ENCODE results near the gene IL4R.
A peak's percentile ranks its signal among the peaks of the same experiment; 100 is the strongest.

Gene IL4R

DNA sequence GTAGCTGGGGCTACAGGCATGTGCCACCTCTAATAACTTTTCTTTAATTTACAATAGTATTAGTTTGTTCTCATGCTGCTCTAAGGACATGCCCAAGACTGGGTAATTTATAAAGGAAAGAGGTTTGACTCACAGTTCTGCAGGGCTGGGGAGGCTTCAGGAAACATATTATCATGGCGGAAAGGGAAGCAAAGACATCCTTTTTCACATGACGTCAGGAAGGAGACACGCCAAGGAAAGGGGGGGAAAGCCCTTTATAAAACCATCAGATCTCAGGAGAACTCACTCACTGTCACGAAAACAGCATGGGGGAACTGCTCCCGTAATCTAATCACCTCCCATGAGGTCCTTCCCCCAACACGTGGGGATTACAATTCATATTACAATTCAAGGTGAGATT is 18.3 kb downstream of the IL4R start:
- Histone ChIP-seq H3K79me1 (replicated peaks; ENCODE audit: low read length, poor library complexity, severe bottlenecking) (peaks cover 5% of the 10 kb centered on the region), H2AFZ (ENCODE audit: low read depth, low read length) (no peak overlapping the region), H3K4me1 (ENCODE audit: control insufficient read depth, insufficient read depth, low read depth, low read length) (peaks cover 19% of the 10 kb centered on the region), H3K4me3 (ENCODE audit: insufficient read depth in 1 of 2, low read depth in 1 of 2, low read length in 2 of 2) (no peak overlapping the region), H3K23ac (ENCODE audit: low read length in 2 of 2) (no peak overlapping the region), H3K9me3 (ENCODE audit: control insufficient read depth, low read length) (no peaks in the 10 kb centered on the region), H3K14ac (ENCODE audit: low read length in 2 of 2) (no peak overlapping the region), H4K8ac (ENCODE audit: low read length) (no peak overlapping the region), H3K9ac (ENCODE audit: low read length) (no peak overlapping the region), H2AK5ac (ENCODE audit: low read length, severe bottlenecking) (peak overlapping the region; percentile 39), H3K27ac (ENCODE audit: low read length, poor library complexity, severe bottlenecking) (no peak overlapping the region), H2BK12ac (ENCODE audit: low read length in 2 of 2) (no peak overlapping the region), H2BK120ac (ENCODE audit: low read depth, low read length) (no peak overlapping the region), H3K36me3 (ENCODE audit: control insufficient read depth in 1 of 2, insufficient read depth in 2 of 2, low read depth in 1 of 2, low read length in 2 of 2) (peaks cover 6 to 41% of the 10 kb centered on the region in 2 experiments), H3K18ac (ENCODE audit: low read depth in 1 of 2, low read length in 2 of 2) (no peak overlapping the region), H2BK5ac (ENCODE audit: low read depth, low read length, poor library complexity, severe bottlenecking) (no peak overlapping the region), H3K4ac (ENCODE audit: low read depth in 1 of 2, low read length in 2 of 2) (no peak overlapping the region), H4K91ac (ENCODE audit: low read length) (no peak overlapping the region), H3K27me3 (ENCODE audit: control insufficient read depth in 1 of 2, insufficient read depth in 1 of 2, low read length in 2 of 2) (no peaks in the 10 kb centered on the region), H2BK15ac (ENCODE audit: low read depth, poor library complexity, severe bottlenecking) (no peak overlapping the region), H3K4me2 (ENCODE audit: low read length, poor library complexity, severe bottlenecking) (no peak overlapping the region)
- DNase-seq = no peak
- 97% methylated on average over 3 of the region's 6 CpGs for WGBS

DNA sequence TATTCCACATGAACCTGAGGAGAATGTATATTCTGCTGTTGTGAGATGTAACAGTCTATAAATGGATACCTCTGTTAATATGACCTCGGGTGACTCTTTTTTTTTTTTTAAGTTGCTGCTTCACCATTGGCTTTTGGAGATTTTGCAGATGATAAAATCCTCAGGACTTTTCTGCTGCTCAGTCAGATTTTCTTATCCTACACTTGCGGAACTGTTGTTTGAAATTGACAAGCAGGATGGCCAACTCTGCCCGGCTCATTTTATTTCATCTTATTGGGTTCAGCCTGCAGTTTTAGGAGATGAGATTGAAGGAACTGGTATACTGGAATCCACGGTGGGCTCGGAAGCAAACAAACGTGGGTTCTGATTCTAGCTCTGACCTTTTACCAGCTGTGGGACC is 19.3 kb downstream of the IL4R start:
- 88% methylated on average over 6 of the region's 6 CpGs for WGBS
- Histone ChIP-seq H3K18ac (ENCODE audit: low read depth in 1 of 2, low read length in 2 of 2) (no peak overlapping the region), H2BK120ac (ENCODE audit: low read depth, low read length) (no peak overlapping the region)

DNA sequence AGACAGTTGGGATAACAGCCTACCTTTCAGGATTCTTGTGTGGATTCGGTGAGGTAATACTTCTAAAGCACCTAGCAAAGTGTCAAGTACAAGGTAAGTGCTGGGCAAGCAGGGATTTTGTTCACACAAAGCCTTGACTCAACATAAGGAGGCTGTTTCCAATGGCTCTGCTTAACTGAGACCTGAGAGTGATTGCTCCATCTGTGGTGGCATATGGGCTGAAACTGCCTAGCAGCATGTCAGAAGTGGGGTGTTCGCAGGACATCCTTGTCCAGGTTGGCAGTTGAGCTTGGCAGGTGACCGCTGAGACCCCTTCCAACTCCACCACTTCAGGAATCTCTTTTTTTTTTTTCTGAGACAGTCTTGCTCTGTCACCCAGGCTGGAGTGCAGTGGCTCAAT is 19.8 kb downstream of the IL4R start:
- no peak overlapping the region for H2AFZ ChIP-seq (ENCODE audit: low read depth, low read length)
- H3K79me1 ChIP-seq (replicated peaks; ENCODE audit: low read length, poor library complexity, severe bottlenecking) = peaks cover 9% of the 10 kb centered on the region
- no peak overlapping the region for H3K4me3 ChIP-seq (ENCODE audit: insufficient read depth in 1 of 2, low read depth in 1 of 2, low read length in 2 of 2)
- WGBS = 100% methylated on average over 2 of the region's 3 CpGs
- no peak overlapping the region for H4K91ac ChIP-seq (ENCODE audit: low read length)
- H4K8ac ChIP-seq (ENCODE audit: low read length) = no peak overlapping the region
- no peaks in the 10 kb centered on the region for H3K9me3 ChIP-seq (ENCODE audit: control insufficient read depth, low read length)
- H3K14ac ChIP-seq (ENCODE audit: low read length in 2 of 2) = no peak overlapping the region
- no peak overlapping the region for H3K9ac ChIP-seq (ENCODE audit: low read length)
- H3K4ac ChIP-seq (ENCODE audit: low read depth in 1 of 2, low read length in 2 of 2) = no peak overlapping the region
- H3K18ac ChIP-seq (ENCODE audit: low read depth in 1 of 2, low read length in 2 of 2) = peak overlapping the region in 1 of 2 experiments; percentile 74
- no peak overlapping the region for H3K27ac ChIP-seq (ENCODE audit: low read length, poor library complexity, severe bottlenecking)
- no peaks in the 10 kb centered on the region for H3K27me3 ChIP-seq (ENCODE audit: control insufficient read depth in 1 of 2, insufficient read depth in 1 of 2, low read length in 2 of 2)
- H2BK15ac ChIP-seq (ENCODE audit: low read depth, poor library complexity, severe bottlenecking) = no peak overlapping the region
- no peak overlapping the region for H2BK120ac ChIP-seq (ENCODE audit: low read depth, low read length)
- H2AK5ac ChIP-seq (ENCODE audit: low read length, severe bottlenecking) = peak overlapping the region; percentile 56
- no peak overlapping the region for H3K23ac ChIP-seq (ENCODE audit: low read length in 2 of 2)
- peaks cover 10 to 49% of the 10 kb centered on the region in 2 experiments for H3K36me3 ChIP-seq (ENCODE audit: control insufficient read depth in 1 of 2, insufficient read depth in 2 of 2, low read depth in 1 of 2, low read length in 2 of 2)
- peaks cover 13% of the 10 kb centered on the region for H3K4me1 ChIP-seq (ENCODE audit: control insufficient read depth, insufficient read depth, low read depth, low read length)
- H2BK12ac ChIP-seq (ENCODE audit: low read length in 2 of 2) = no peak overlapping the region
- no peak for DNase-seq
- no peak overlapping the region for H3K4me2 ChIP-seq (ENCODE audit: low read length, poor library complexity, severe bottlenecking)
- H2BK5ac ChIP-seq (ENCODE audit: low read depth, low read length, poor library complexity, severe bottlenecking) = no peak overlapping the region

More for the DNA sequence above, 19.3 kb downstream of the IL4R start:
- Histone ChIP-seq H3K9ac (ENCODE audit: low read length) (no peak overlapping the region), H4K91ac (ENCODE audit: low read length) (no peak overlapping the region), H3K4me3 (ENCODE audit: insufficient read depth in 1 of 2, low read depth in 1 of 2, low read length in 2 of 2) (no peak overlapping the region), H2BK12ac (ENCODE audit: low read length in 2 of 2) (no peak overlapping the region), H3K4me1 (ENCODE audit: control insufficient read depth, insufficient read depth, low read depth, low read length) (peaks cover 16% of the 10 kb centered on the region), H3K27me3 (ENCODE audit: control insufficient read depth in 1 of 2, insufficient read depth in 1 of 2, low read length in 2 of 2) (no peaks in the 10 kb centered on the region), H3K23ac (ENCODE audit: low read length in 2 of 2) (no peak overlapping the region), H3K4me2 (ENCODE audit: low read length, poor library complexity, severe bottlenecking) (no peak overlapping the region), H2AK5ac (ENCODE audit: low read length, severe bottlenecking) (peak overlapping the region; percentile 56), H3K9me3 (ENCODE audit: control insufficient read depth, low read length) (no peaks in the 10 kb centered on the region), H2BK5ac (ENCODE audit: low read depth, low read length, poor library complexity, severe bottlenecking) (no peak overlapping the region), H3K27ac (ENCODE audit: low read length, poor library complexity, severe bottlenecking) (no peak overlapping the region), H3K79me1 (replicated peaks; ENCODE audit: low read length, poor library complexity, severe bottlenecking) (peaks cover 6% of the 10 kb centered on the region), H2BK15ac (ENCODE audit: low read depth, poor library complexity, severe bottlenecking) (no peak overlapping the region), H3K14ac (ENCODE audit: low read length in 2 of 2) (no peak overlapping the region), H3K4ac (ENCODE audit: low read depth in 1 of 2, low read length in 2 of 2) (no peak overlapping the region), H2AFZ (ENCODE audit: low read depth, low read length) (no peak overlapping the region), H4K8ac (ENCODE audit: low read length) (no peak overlapping the region), H3K36me3 (ENCODE audit: control insufficient read depth in 1 of 2, insufficient read depth in 2 of 2, low read depth in 1 of 2, low read length in 2 of 2) (peaks cover 8 to 44% of the 10 kb centered on the region in 2 experiments)
- DNase-seq = no peak

DNA sequence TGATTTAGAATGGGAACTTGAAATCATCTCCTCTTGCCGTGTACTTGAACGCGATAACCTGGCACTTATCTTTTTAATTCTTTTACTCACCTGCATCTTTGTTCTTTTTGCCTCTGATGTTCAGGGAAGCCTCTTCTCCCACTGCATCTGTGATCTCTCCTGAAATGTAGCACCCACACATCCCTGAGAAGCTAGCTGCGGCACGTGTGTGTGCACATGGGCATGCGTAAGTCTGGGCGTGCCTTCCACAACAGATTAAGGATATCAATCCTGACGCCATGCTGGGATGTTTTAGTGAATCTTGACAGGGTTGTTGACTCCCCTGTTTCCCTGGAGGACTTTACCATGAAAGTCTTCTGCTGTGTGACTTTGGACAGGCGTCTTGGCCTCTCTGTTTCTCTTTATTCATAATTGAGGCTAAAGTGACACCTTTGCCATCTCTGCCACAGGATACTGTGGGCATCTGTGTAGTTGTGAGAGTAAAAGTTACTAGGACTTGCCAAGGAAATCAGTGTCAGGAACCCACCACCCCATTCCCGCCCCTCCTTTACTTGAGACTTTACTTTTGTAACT is 20.5 kb downstream of the IL4R start:
- H3K14ac ChIP-seq (ENCODE audit: low read length in 2 of 2) = no peak overlapping the region
- peaks cover 17 to 56% of the 10 kb centered on the region in 2 experiments for H3K36me3 ChIP-seq (ENCODE audit: control insufficient read depth in 1 of 2, insufficient read depth in 2 of 2, low read depth in 1 of 2, low read length in 2 of 2)
- no peak overlapping the region for H3K4me2 ChIP-seq (ENCODE audit: low read length, poor library complexity, severe bottlenecking)
- no peak overlapping the region for H2BK5ac ChIP-seq (ENCODE audit: low read depth, low read length, poor library complexity, severe bottlenecking)
- H4K8ac ChIP-seq (ENCODE audit: low read length) = peak overlapping the region; percentile 76
- peak overlapping the region in 1 of 2 experiments; percentile 47 for H3K4ac ChIP-seq (ENCODE audit: low read depth in 1 of 2, low read length in 2 of 2)
- H3K79me1 ChIP-seq (replicated peaks; ENCODE audit: low read length, poor library complexity, severe bottlenecking) = peaks cover 12% of the 10 kb centered on the region
- H3K4me1 ChIP-seq (ENCODE audit: control insufficient read depth, insufficient read depth, low read depth, low read length) = peaks cover 11% of the 10 kb centered on the region
- no peaks in the 10 kb centered on the region for H3K27me3 ChIP-seq (ENCODE audit: control insufficient read depth in 1 of 2, insufficient read depth in 1 of 2, low read length in 2 of 2)
- no peak overlapping the region for H3K27ac ChIP-seq (ENCODE audit: low read length, poor library complexity, severe bottlenecking)
- H2BK120ac ChIP-seq (ENCODE audit: low read depth, low read length) = no peak overlapping the region
- peak overlapping the region; percentile 52 for H3K9ac ChIP-seq (ENCODE audit: low read length)
- H3K4me3 ChIP-seq (ENCODE audit: insufficient read depth in 1 of 2, low read depth in 1 of 2, low read length in 2 of 2) = no peak overlapping the region
- H3K18ac ChIP-seq (ENCODE audit: low read depth in 1 of 2, low read length in 2 of 2) = peak overlapping the region in 1 of 2 experiments; percentile 82
- WGBS = 96% methylated on average over 10 of the region's 10 CpGs
- no peaks in the 10 kb centered on the region for H3K9me3 ChIP-seq (ENCODE audit: control insufficient read depth, low read length)
- no peak overlapping the region for H2BK15ac ChIP-seq (ENCODE audit: low read depth, poor library complexity, severe bottlenecking)
- no peak for DNase-seq
- H2AK5ac ChIP-seq (ENCODE audit: low read length, severe bottlenecking) = peak overlapping the region; percentile 62
- H3K23ac ChIP-seq (ENCODE audit: low read length in 2 of 2) = no peak overlapping the region
- H4K91ac ChIP-seq (ENCODE audit: low read length) = peak overlapping the region; percentile 64
- H2AFZ ChIP-seq (ENCODE audit: low read depth, low read length) = no peak overlapping the region
- H2BK12ac ChIP-seq (ENCODE audit: low read length in 2 of 2) = peak overlapping the region in 1 of 2 experiments; percentile 83
